ENCODE measurements around the gene KRT78.
"Not testable (repeated sequence)": the region's sequence is repeated elsewhere in the genome, so short reads cannot be mapped to it uniquely, and the experiment has no call there.

KRT78 gene

GRCh38 chr12:52891044-52891443 is 42.2 kb upstream of the KRT78 start:
- TF ChIP-seq MYC (IDR thresholded peaks at IDR 0.05; ENCODE audit: low read depth, low read length) (no peak), POLR2A (IDR thresholded peaks at IDR 0.05; ENCODE audit: extremely low read depth, insufficient read length) (no peak), CTCF (IDR thresholded peaks at IDR 0.05; ENCODE audit: low read depth, low read length) (no peak), MAX (IDR thresholded peaks at IDR 0.05; ENCODE audit: low read depth, low read length) (no peak)
- no peak for DNase-seq (ENCODE audit: low read depth)

GRCh38 chr12:52890417-52890816 is 41.6 kb upstream of the KRT78 start:
- TF ChIP-seq CTCF (IDR thresholded peaks at IDR 0.05; ENCODE audit: low read depth, low read length) (no peak), MAX (IDR thresholded peaks at IDR 0.05; ENCODE audit: low read depth, low read length) (no peak), MYC (IDR thresholded peaks at IDR 0.05; ENCODE audit: low read depth, low read length) (no peak), POLR2A (IDR thresholded peaks at IDR 0.05; ENCODE audit: extremely low read depth, insufficient read length) (no peak)
- no peak overlapping the region for H3K4me3 ChIP-seq (ENCODE audit: low read depth, low read length)
- no peak for DNase-seq (ENCODE audit: low read depth)

More at GRCh38 chr12:52891044-52891443, 42.2 kb upstream of the KRT78 start:
- no peak overlapping the region for H3K4me3 ChIP-seq (ENCODE audit: low read depth, low read length)

- peak; percentile 77 for DNase-seq (ENCODE audit: low read depth)
These were observed 35.9 kb upstream of the KRT78 start for GRCh38 chr12:52884526-52885293.

GRCh38 chr12:52880499-52880898 is 31.7 kb upstream of the KRT78 start:
- not testable (repeated sequence) for DNase-seq (ENCODE audit: low read depth); H3K4me3 ChIP-seq (ENCODE audit: low read depth, low read length)

More at GRCh38 chr12:52884526-52885293, 35.9 kb upstream of the KRT78 start:
- no peak overlapping the region for H3K4me3 ChIP-seq (ENCODE audit: low read depth, low read length)
- TF ChIP-seq CTCF (IDR thresholded peaks at IDR 0.05; ENCODE audit: low read depth, low read length) (peak; percentile 94), MAX (IDR thresholded peaks at IDR 0.05; ENCODE audit: low read depth, low read length) (no peak), POLR2A (IDR thresholded peaks at IDR 0.05; ENCODE audit: extremely low read depth, insufficient read length) (no peak), MYC (IDR thresholded peaks at IDR 0.05; ENCODE audit: low read depth, low read length) (peak; percentile 19; the same call in 1 of the 2 replicates)

- TF ChIP-seq MYC (IDR thresholded peaks at IDR 0.05; ENCODE audit: low read depth, low read length) (no peak), POLR2A (IDR thresholded peaks at IDR 0.05; ENCODE audit: extremely low read depth, insufficient read length) (no peak), MAX (IDR thresholded peaks at IDR 0.05; ENCODE audit: low read depth, low read length) (peak; percentile 37; the same call in 1 of the 2 replicates), CTCF (IDR thresholded peaks at IDR 0.05; ENCODE audit: low read depth, low read length) (peak; percentile 94)
- peak; percentile 84 for DNase-seq (ENCODE audit: low read depth)
- no peak overlapping the region for H3K4me3 ChIP-seq (ENCODE audit: low read depth, low read length)
These were observed 30.9 kb upstream of the KRT78 start for GRCh38 chr12:52879394-52880351.

Data from NB4 (cell line).